GM23248 (cell line): ENCODE measurements around the gene IGLON5. TPM values are rescaled to one million over a fixed set of nuclear protein-coding genes. Genes with fewer than 3 reads are reported as not detected.

Source experiments
- DNase-seq: peaks from one replicate; pipeline ENCODE4 v3.0.0-alpha.2; 2015
- H2AFZ ChIP-seq: fragments of 200-600 bp; sonication (generic); 2 replicates; pipeline ENCODE4 v1.6.1; 2016; ENCODE audit warnings: antibody characterized with exemption
- H3F3A ChIP-seq: fragments of 200-600 bp; sonication (generic); 2 replicates; pipeline ENCODE4 v1.6.1; 2016; ENCODE audit warnings: mild to moderate bottlenecking, antibody characterized with exemption, mixed run types; ENCODE audit not compliant: insufficient read depth
- H3K27ac ChIP-seq: fragments of 200-600 bp; sonication (generic); 2 replicates; pipeline ENCODE4 v1.5.1; 2016; ENCODE audit warnings: mild to moderate bottlenecking
- H3K27me3 ChIP-seq: fragments of 200-600 bp; sonication (generic); replicated peaks from 2 replicates; pipeline ENCODE4 v1.6.1; 2016; ENCODE audit warnings: mild to moderate bottlenecking; ENCODE audit not compliant: insufficient read depth
- H3K36me3 ChIP-seq: fragments of 200-600 bp; sonication (generic); 2 replicates; pipeline ENCODE4 v1.6.1; 2016; ENCODE audit warnings: low read depth, mild to moderate bottlenecking
- H3K4me1 ChIP-seq: fragments of 200-600 bp; sonication (generic); 2 replicates; pipeline ENCODE4 v1.6.1; 2016; ENCODE audit warnings: mild to moderate bottlenecking; ENCODE audit not compliant: insufficient read depth
- H3K4me2 ChIP-seq: fragments of 200-600 bp; sonication (generic); one replicate; pipeline ENCODE4 v1.6.1; 2016; ENCODE audit warnings: mild to moderate bottlenecking; ENCODE audit not compliant: unreplicated experiment
- H3K4me3 ChIP-seq: fragments of 200-600 bp; sonication (generic); 2 replicates; pipeline ENCODE4 v1.5.1; 2016; ENCODE audit warnings: mild to moderate bottlenecking
- H3K79me2 ChIP-seq: fragments of 200-600 bp; sonication (generic); 2 replicates; pipeline ENCODE4 v1.6.1; 2016; ENCODE audit warnings: mild to moderate bottlenecking; ENCODE audit not compliant: insufficient read depth
- H3K9ac ChIP-seq: fragments of 200-600 bp; sonication (generic); 2 replicates; pipeline ENCODE4 v1.6.1; 2016; ENCODE audit warnings: mild to moderate bottlenecking
- H3K9me2 ChIP-seq: fragments of 200-600 bp; sonication (generic); 2 replicates; pipeline ENCODE4 v1.6.1; 2016; ENCODE audit warnings: mixed run types, mild to moderate bottlenecking, moderate library complexity; ENCODE audit not compliant: insufficient read depth
- H3K9me3 ChIP-seq: fragments of 200-600 bp; sonication (generic); one replicate; pipeline ENCODE4 v1.6.1; 2017; ENCODE audit warnings: low read depth
- H4K20me1 ChIP-seq: fragments of 200-600 bp; sonication (generic); 2 replicates; pipeline ENCODE4 v1.6.0; 2016; ENCODE audit not compliant: insufficient read depth
- EZH2 ChIP-seq: fragments of 200-600 bp; sonication (generic); IDR thresholded peaks from 2 replicates; pipeline ENCODE4 v1.6.1; 2018; ENCODE audit warnings: antibody characterized with exemption, mild to moderate bottlenecking; ENCODE audit not compliant: insufficient read depth, poor library complexity, severe bottlenecking
- EZH2phosphoT487 ChIP-seq: fragments of 200-600 bp; sonication (generic); IDR thresholded peaks from 2 replicates; pipeline ENCODE4 v1.6.1; 2018; ENCODE audit warnings: antibody characterized with exemption, moderate library complexity, mild to moderate bottlenecking, low read depth; ENCODE audit not compliant: insufficient read depth
- WGBS, 2 experiments: methylation state at CpG; one replicate each; pipeline ENCODE4 v1.1.6; 2015 to 2017; ENCODE audit warnings: low lambda C conversion rate in 2 of 2, low coverage in 1 of 2; ENCODE audit errors: missing lambda C conversion rate in 2 of 2; 5-methylcytosine and 5-hydroxymethylcytosine counted together
- in situ Hi-C: fragments of 300-500 bp; cut with MboI; formaldehyde crosslinking; loops from 2 replicates; pipeline ENCODE4 v1.15.0; 2020
- polyA plus RNA-seq: library from polyadenylated mRNA; unstranded; fragments of >200 nt; fragmentation: Nextera tagmentation; extraction: Ambion mirVana; gene quantifications from 2 replicates; pipeline ENCODE4 v1.2.1, GENCODE V29; 2016
- total RNA-seq: library from RNA; depleted of rRNA; stranded (reverse); fragments of >200 nt; shearing (Covaris generic); gene quantifications from 2 replicates; pipeline ENCODE4 v1.2.3, GENCODE V29; 2014

IGLON5 gene
- total and polyA plus RNA-seq, 2 experiments from 2014 or later, result not detected

DNA sequence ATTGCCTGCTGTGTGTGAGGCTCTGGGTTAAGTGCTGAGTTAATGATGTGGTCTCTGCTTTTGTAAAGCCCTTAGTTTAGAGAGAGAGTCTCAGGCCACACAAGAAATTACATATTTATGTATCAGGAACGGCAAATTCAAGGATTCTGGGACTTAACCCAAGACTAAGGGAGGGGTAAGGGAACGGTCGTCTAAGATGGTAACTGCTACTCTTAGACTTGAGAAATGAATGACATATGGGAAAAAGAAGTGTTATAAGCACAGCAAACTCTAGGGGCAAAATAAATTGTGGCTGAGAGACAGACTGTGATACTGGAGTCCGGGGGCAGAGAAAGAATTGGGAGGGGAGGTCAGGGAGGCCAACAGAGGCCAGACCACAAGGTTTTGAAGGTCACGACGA lies 20.3 kb downstream of the IGLON5 start:
- no peak overlapping the region for H3K27ac ChIP-seq
- DNase-seq, result no peak
- TF ChIP-seq EZH2, result no peak
- TF ChIP-seq EZH2phosphoT487, result no peak
- peaks cover 4% of the 10 kb centered on the region for H3K4me1 ChIP-seq
- H3K27me3 ChIP-seq, result peaks cover 14% of the 10 kb centered on the region
- H3K36me3 ChIP-seq, result no peaks in the 10 kb centered on the region
- H3K79me2 ChIP-seq, result no peaks in the 10 kb centered on the region
- no peak overlapping the region for H3K9ac ChIP-seq
- WGBS, 2 experiments, result 44 to 47% methylated on average over 6 of the region's 6 CpGs
- no peaks in the 10 kb centered on the region for H3K9me2 ChIP-seq
- in situ Hi-C loops, result no loop called here
- H4K20me1 ChIP-seq, result no peaks in the 10 kb centered on the region
- H3K4me2 ChIP-seq, result no peak overlapping the region
- no peaks in the 10 kb centered on the region for H3K9me3 ChIP-seq
- H2AFZ ChIP-seq, result no peak overlapping the region
- no peak overlapping the region for H3K4me3 ChIP-seq
- H3F3A ChIP-seq, result no peaks in the 10 kb centered on the region

- no peaks in the 10 kb centered on the region for H4K20me1 ChIP-seq
- no peaks in the 10 kb centered on the region for H3K79me2 ChIP-seq
- H3K9me3 ChIP-seq, result no peaks in the 10 kb centered on the region
- no peak overlapping the region for H3K27ac ChIP-seq
- WGBS, 2 experiments, result 81 to 84% methylated on average over 13 of the region's 13 CpGs
- H3K9ac ChIP-seq, result no peak overlapping the region
- in situ Hi-C loops, result no loop called here
- no peak overlapping the region for H3K4me3 ChIP-seq
- no peak overlapping the region for H2AFZ ChIP-seq
- no peak for TF ChIP-seq EZH2
- no peak for TF ChIP-seq EZH2phosphoT487
- H3K9me2 ChIP-seq, result no peaks in the 10 kb centered on the region
- H3F3A ChIP-seq, result no peaks in the 10 kb centered on the region
- no peaks in the 10 kb centered on the region for H3K4me1 ChIP-seq
- DNase-seq, result no peak
- no peaks in the 10 kb centered on the region for H3K27me3 ChIP-seq
- no peaks in the 10 kb centered on the region for H3K36me3 ChIP-seq
- no peak overlapping the region for H3K4me2 ChIP-seq
Observed at GRCh38 chr19:51333836-51334460, 22.5 kb downstream of the IGLON5 start.

DNA sequence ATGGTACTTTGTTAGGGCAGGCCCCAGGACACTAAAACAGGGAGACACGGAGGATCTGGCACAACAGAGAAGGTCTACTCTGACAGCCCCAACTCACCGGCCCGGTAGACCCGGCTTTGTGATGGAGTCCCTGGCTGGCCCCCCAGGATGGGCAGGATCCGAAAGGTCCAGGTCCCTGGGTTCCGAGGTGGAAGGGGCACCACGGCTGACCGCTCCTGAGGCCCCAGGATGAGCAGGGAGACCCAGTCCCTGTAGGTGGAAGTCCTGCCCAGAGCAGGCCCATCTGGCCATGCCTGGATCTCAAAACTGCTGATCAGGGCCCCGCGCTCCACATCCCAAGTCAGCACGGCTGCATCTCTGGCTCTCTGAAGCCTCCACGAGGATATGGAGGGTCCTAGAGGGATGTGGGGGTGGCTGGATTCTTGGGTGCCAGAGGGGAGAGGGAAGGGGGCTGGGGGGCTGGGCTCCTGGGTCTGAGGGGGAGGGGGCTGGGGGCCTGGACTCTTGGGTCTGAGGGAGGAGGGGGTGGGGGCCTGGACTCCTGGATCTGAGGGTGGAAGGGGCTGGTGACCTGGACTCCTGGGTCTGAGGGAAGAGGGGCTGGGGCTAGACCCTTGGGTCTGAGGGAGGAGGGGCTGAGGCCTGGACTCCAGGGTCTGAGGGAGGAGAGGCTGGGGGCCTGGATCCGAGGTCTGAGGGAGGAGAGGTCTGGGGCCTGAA lies 25.9 kb downstream of the IGLON5 start:
- Histone ChIP-seq H3K36me3 (no peaks in the 10 kb centered on the region), H3F3A (no peaks in the 10 kb centered on the region), H3K9me3 (no peaks in the 10 kb centered on the region), H4K20me1 (no peaks in the 10 kb centered on the region), H3K9me2 (no peaks in the 10 kb centered on the region), H3K27me3 (no peaks in the 10 kb centered on the region), H3K4me2 (no peak overlapping the region), H2AFZ (no peak overlapping the region), H3K79me2 (no peaks in the 10 kb centered on the region), H3K9ac (no peak overlapping the region), H3K27ac (no peak overlapping the region), H3K4me1 (no peaks in the 10 kb centered on the region), H3K4me3 (no peak overlapping the region)
- DNase-seq, result no peak
- 86 to 89% methylated on average over 12 to 13 of the region's 13 CpGs for WGBS, 2 experiments
- TF ChIP-seq EZH2, result no peak
- no peak for TF ChIP-seq EZH2phosphoT487
- in situ Hi-C loops, result no loop called here

DNA sequence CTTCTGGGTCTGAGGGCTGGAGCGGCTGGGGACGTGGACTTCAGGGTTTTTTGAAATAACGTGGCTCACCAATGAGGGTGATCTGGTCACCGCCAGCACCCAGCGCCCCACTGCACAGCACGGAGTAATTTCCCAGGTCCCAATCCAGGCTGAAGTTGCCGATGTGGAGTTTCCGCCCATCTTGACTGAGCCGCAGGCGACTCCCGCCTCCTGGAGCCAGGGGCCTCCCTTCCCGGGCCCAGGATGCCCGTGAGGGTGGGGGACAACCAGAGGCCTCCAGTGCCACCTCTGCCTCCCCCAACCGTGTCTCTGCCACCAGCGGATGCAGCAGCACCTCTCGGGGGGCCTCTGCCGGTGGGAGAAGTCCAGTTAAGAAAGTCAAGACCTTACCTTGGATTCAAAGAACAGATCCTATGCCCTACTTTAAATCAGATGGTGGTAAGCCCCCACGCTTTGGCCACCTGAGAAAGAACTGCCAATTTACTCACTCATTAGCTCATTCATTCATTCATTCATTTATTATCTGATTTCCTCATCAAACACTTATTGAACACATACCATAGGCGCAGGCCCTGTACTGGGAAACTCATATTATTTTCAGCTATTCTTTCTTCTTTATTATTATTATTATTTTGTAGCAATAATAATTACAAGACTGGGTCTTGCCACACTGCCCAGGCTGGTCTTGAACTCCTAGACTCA lies 26.6 kb downstream of the IGLON5 start:
- Histone ChIP-seq H3K27me3 (no peaks in the 10 kb centered on the region), H2AFZ (peak overlapping the region; percentile 90; the same call in 1 of the 2 replicates), H3K27ac (no peak overlapping the region), H3K9ac (no peak overlapping the region), H3K4me3 (no peak overlapping the region), H3K4me2 (no peak overlapping the region), H3F3A (no peaks in the 10 kb centered on the region), H3K36me3 (no peaks in the 10 kb centered on the region), H3K9me3 (no peaks in the 10 kb centered on the region), H3K9me2 (no peaks in the 10 kb centered on the region), H4K20me1 (no peaks in the 10 kb centered on the region), H3K4me1 (no peaks in the 10 kb centered on the region), H3K79me2 (no peaks in the 10 kb centered on the region)
- in situ Hi-C loops, result no loop called here
- no peak for DNase-seq
- 74 to 82% methylated on average over 14 to 19 of the region's 19 CpGs for WGBS, 2 experiments
- no peak for TF ChIP-seq EZH2phosphoT487
